Right hindlimb (tissue), 1 donor: ENCODE measurements around the gene NANOS3.

ENCODE experiments used
- DNase-seq: peaks from one replicate; pipeline ENCODE4 v3.0.0-alpha.2; 2018

NANOS3 gene

GRCh38 chr19:13923194-13923987 lies 46.5 kb downstream of the NANOS3 start:
- no peak for DNase-seq

GRCh38 chr19:13926010-13926409 lies 49.1 kb downstream of the NANOS3 start:
- no peak for DNase-seq

GRCh38 chr19:13926715-13927114 lies 49.8 kb downstream of the NANOS3 start:
- no peak for DNase-seq

GRCh38 chr19:13929340-13929739 lies 52.4 kb downstream of the NANOS3 start:
- no peak for DNase-seq

- no peak for DNase-seq
Observed at GRCh38 chr19:13929956-13930355, 53.0 kb downstream of the NANOS3 start.
